Endothelial cell (in vitro differentiated cells): ENCODE results near the gene SLC6A12. TPM values are rescaled to one million over a fixed set of nuclear protein-coding genes. Genes with fewer than 3 reads are reported as not detected.

Experiments
- DNase-seq: peaks from one replicate; pipeline ENCODE4 v3.0.0; 2021; ENCODE audit warnings: low spot score
- H3K27ac Mint-ChIP-seq: one replicate; pipeline ENCODE4 v1.8.0; 2021; ENCODE audit warnings: mixed read lengths, inconsistent platforms; ENCODE audit not compliant: unreplicated experiment
- H3K27me3 Mint-ChIP-seq: one replicate; pipeline ENCODE4 v1.8.0; 2021; ENCODE audit warnings: mild to moderate bottlenecking, moderate library complexity, mixed read lengths, inconsistent platforms; ENCODE audit not compliant: unreplicated experiment
- H3K36me3 Mint-ChIP-seq: one replicate; pipeline ENCODE4 v1.8.0; 2021; ENCODE audit warnings: mild to moderate bottlenecking, low read depth, mixed read lengths, inconsistent platforms; ENCODE audit not compliant: unreplicated experiment
- H3K4me1 Mint-ChIP-seq: one replicate; pipeline ENCODE4 v1.8.0; 2021; ENCODE audit warnings: mild to moderate bottlenecking, mixed read lengths, inconsistent platforms; ENCODE audit not compliant: unreplicated experiment
- H3K4me3 Mint-ChIP-seq: one replicate; pipeline ENCODE4 v1.8.0; 2021; ENCODE audit warnings: mild to moderate bottlenecking, mixed read lengths, inconsistent platforms; ENCODE audit not compliant: unreplicated experiment
- H3K9me3 Mint-ChIP-seq: one replicate; pipeline ENCODE4 v1.8.0; 2021; ENCODE audit warnings: mixed read lengths, inconsistent platforms; ENCODE audit not compliant: unreplicated experiment
- CTCF ChIP-seq: fragments of 200-600 bp; sonication (generic); IDR thresholded peaks from one replicate; pipeline ENCODE4 v1.5.0; 2021; ENCODE audit warnings: antibody characterized with exemption; ENCODE audit not compliant: unreplicated experiment
- total RNA-seq: library from RNA; stranded (reverse); fragmentation: NEBNext Ultra II Directional; extraction: Animal tissue kit (Norgen Biotek cat#: 25700); gene quantifications from one replicate; pipeline ENCODE4 v1.2.1, GENCODE V29; 2021; ENCODE audit not compliant: unreplicated experiment

The SLC6A12 gene
- total RNA-seq, 1 donor from 2014 or later = 0.26 TPM

- Mint-ChIP-seq H3K4me1 (peaks cover 3% of the 10 kb centered on the region), H3K4me3 (no peak overlapping the region), H3K9me3 (no peaks in the 10 kb centered on the region), H3K27ac (no peak overlapping the region), H3K36me3 (no peaks in the 10 kb centered on the region), H3K27me3 (peaks cover 4% of the 10 kb centered on the region)
- TF ChIP-seq CTCF = no peak
- no peak for DNase-seq
Observed at GRCh38 chr12:221736-222135, 7.8 kb upstream of the SLC6A12 start.

GRCh38 chr12:220946-221550 is 7.1 kb upstream of the SLC6A12 start:
- Mint-ChIP-seq H3K4me1 (peaks cover 3% of the 10 kb centered on the region), H3K36me3 (no peaks in the 10 kb centered on the region), H3K4me3 (no peak overlapping the region), H3K27ac (no peak overlapping the region), H3K27me3 (peaks cover 4% of the 10 kb centered on the region), H3K9me3 (no peaks in the 10 kb centered on the region)
- TF ChIP-seq CTCF = no peak
- DNase-seq = no peak

- H3K36me3 Mint-ChIP-seq = no peaks in the 10 kb centered on the region
- no peaks in the 10 kb centered on the region for H3K9me3 Mint-ChIP-seq
- H3K4me3 Mint-ChIP-seq = no peak overlapping the region
Observed at GRCh38 chr12:220491-220890, 6.5 kb upstream of the SLC6A12 start.

GRCh38 chr12:219891-220352 is 6.0 kb upstream of the SLC6A12 start:
- H3K27ac Mint-ChIP-seq = no peak overlapping the region
- DNase-seq = peak; percentile 91
- H3K27me3 Mint-ChIP-seq = peaks cover 7% of the 10 kb centered on the region
- TF ChIP-seq CTCF = peak; percentile 95
- H3K36me3 Mint-ChIP-seq = no peaks in the 10 kb centered on the region
- no peak overlapping the region for H3K4me3 Mint-ChIP-seq
- H3K9me3 Mint-ChIP-seq = no peaks in the 10 kb centered on the region
- H3K4me1 Mint-ChIP-seq = peaks cover 7% of the 10 kb centered on the region

More at GRCh38 chr12:220491-220890, 6.5 kb upstream of the SLC6A12 start:
- H3K4me1 Mint-ChIP-seq = peaks cover 3% of the 10 kb centered on the region
- H3K27me3 Mint-ChIP-seq = peaks cover 4% of the 10 kb centered on the region
- H3K27ac Mint-ChIP-seq = no peak overlapping the region
- no peak for DNase-seq
- TF ChIP-seq CTCF = no peak

- Mint-ChIP-seq H3K27ac (no peak overlapping the region), H3K27me3 (peaks cover 7% of the 10 kb centered on the region), H3K36me3 (no peaks in the 10 kb centered on the region), H3K4me3 (peak overlapping the region; percentile 5), H3K9me3 (no peaks in the 10 kb centered on the region), H3K4me1 (peaks cover 12% of the 10 kb centered on the region)
- DNase-seq = no peak
- no peak for TF ChIP-seq CTCF
Observed at GRCh38 chr12:218728-219590, 5.0 kb upstream of the SLC6A12 start.
